ENCODE measurements around the gene ZKSCAN3. TPM values are rescaled to one million over a fixed set of nuclear protein-coding genes. Genes with fewer than 3 reads are reported as not detected.
A peak's percentile ranks its signal among the peaks of the same experiment; 100 is the strongest.
"Not testable (repeated sequence)": the region's sequence is repeated elsewhere in the genome, so short reads cannot be mapped to it uniquely, and the experiment has no call there.

The ZKSCAN3 gene
- polyA plus RNA-seq, 3 donors: 0.36 to 1.7 (median 1.6) TPM

DNA sequence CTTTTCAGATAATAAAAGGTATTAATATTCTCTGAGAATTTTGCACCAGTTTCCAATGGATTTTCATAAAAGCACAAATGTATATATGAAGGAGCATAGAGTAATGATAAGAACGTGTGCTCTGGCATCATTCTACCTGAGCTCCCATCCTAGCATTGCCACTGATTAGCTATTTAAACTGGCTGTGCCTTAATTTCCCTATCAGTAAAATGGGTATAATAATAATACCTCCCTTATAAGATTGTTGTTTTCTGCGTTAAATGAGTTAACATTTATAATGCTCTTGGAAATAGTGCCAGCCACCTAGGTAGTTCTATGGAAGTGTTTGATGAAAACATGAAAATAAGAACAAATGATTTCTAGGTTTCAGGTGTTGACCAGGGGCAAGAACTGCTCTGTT lies 11.2 kb downstream of the ZKSCAN3 start:
- peaks cover 10% of the 10 kb centered on the region for H3K4me1 Mint-ChIP-seq
- Histone ChIP-seq H3K27me3 (ENCODE audit: control insufficient read depth in 2 of 2, insufficient read depth in 2 of 2, low read length in 2 of 2) (no peaks in the 10 kb centered on the region), H4K20me1 (ENCODE audit: insufficient read depth, low read length) (no peaks in the 10 kb centered on the region), H3K9me3 (replicated peaks in 1 of 2; ENCODE audit: control insufficient read depth in 1 of 2, insufficient read depth in 1 of 2, low read length in 2 of 2) (no peaks in the 10 kb centered on the region), H3K9ac (ENCODE audit: insufficient read depth, low read length, poor library complexity, severe bottlenecking) (no peak overlapping the region), H3K36me3 (replicated peaks in 1 of 2; ENCODE audit: control insufficient read depth in 1 of 2, insufficient read depth in 2 of 2, low read length in 2 of 2) (peaks cover 17 to 36% of the 10 kb centered on the region in 2 donors), H3K4me2 (replicated peaks; ENCODE audit: extremely low read depth, low read length, poor library complexity, severe bottlenecking) (no peak overlapping the region), H3K79me2 (ENCODE audit: insufficient read depth, low read length) (peaks cover 7% of the 10 kb centered on the region), H3K4me1 (ENCODE audit: control insufficient read depth in 1 of 2, insufficient read depth in 2 of 2, low read length in 2 of 2) (peaks cover 12% of the 10 kb centered on the region in 2 donors), H3K4me3 (replicated peaks in 1 of 3; ENCODE audit: low read depth in 2 of 3, low read length in 3 of 3) (no peak overlapping the region), H3K27ac (ENCODE audit: low read depth in 1 of 2, low read length in 2 of 2) (no peak overlapping the region), H2AFZ (ENCODE audit: insufficient read depth, low read depth, low read length, poor library complexity, severe bottlenecking) (no peak overlapping the region)
- DNase-seq: no peak
- no peaks in the 10 kb centered on the region for H3K9me3 Mint-ChIP-seq
- peaks cover 33 to 46% of the 10 kb centered on the region in 2 donors for H3K36me3 Mint-ChIP-seq
- H3K4me3 Mint-ChIP-seq: no peak overlapping the region
- no CpG with 5 or more reads among the region's 2 CpGs for WGBS (ENCODE audit: insufficient coverage)
- no peak overlapping the region for H3K27ac Mint-ChIP-seq
- H3K27me3 Mint-ChIP-seq (ENCODE audit: low read depth in 3 of 3): peaks cover 0 to 1% (median 0%) of the 10 kb centered on the region in 3 donors
- intact Hi-C loops (cut with micrococcal nuclease): no loop called here
- TF ChIP-seq, protein P1, sequence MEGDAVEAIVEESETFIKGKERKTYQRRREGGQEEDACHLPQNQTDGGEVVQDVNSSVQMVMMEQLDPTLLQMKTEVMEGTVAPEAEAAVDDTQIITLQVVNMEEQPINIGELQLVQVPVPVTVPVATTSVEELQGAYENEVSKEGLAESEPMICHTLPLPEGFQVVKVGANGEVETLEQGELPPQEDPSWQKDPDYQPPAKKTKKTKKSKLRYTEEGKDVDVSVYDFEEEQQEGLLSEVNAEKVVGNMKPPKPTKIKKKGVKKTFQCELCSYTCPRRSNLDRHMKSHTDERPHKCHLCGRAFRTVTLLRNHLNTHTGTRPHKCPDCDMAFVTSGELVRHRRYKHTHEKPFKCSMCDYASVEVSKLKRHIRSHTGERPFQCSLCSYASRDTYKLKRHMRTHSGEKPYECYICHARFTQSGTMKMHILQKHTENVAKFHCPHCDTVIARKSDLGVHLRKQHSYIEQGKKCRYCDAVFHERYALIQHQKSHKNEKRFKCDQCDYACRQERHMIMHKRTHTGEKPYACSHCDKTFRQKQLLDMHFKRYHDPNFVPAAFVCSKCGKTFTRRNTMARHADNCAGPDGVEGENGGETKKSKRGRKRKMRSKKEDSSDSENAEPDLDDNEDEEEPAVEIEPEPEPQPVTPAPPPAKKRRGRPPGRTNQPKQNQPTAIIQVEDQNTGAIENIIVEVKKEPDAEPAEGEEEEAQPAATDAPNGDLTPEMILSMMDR (IDR thresholded peaks at IDR 0.05): no peak

DNA sequence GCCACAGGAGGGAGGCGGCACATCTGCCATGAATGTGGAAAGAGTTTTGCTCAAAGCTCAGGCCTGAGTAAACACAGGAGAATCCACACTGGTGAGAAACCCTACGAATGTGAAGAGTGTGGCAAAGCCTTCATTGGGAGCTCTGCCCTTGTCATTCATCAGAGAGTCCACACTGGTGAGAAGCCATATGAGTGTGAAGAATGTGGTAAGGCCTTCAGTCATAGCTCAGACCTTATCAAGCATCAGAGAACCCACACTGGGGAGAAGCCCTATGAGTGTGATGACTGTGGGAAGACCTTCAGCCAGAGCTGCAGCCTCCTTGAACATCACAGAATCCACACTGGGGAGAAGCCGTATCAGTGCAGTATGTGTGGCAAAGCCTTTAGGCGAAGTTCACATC lies 15.8 kb downstream of the ZKSCAN3 start:
- not testable (repeated sequence) for H3K27me3 Mint-ChIP-seq (ENCODE audit: low read depth in 3 of 3)
- peaks cover 35 to 40% of the 10 kb centered on the region in 2 donors for H3K36me3 Mint-ChIP-seq

More for the DNA sequence above, 15.8 kb downstream of the ZKSCAN3 start:
- H4K20me1 ChIP-seq (ENCODE audit: insufficient read depth, low read length); H2AFZ ChIP-seq (ENCODE audit: insufficient read depth, low read depth, low read length, poor library complexity, severe bottlenecking); H3K27me3 ChIP-seq (ENCODE audit: control insufficient read depth in 2 of 2, insufficient read depth in 2 of 2, low read length in 2 of 2); H3K4me3 ChIP-seq (replicated peaks in 1 of 3; ENCODE audit: low read depth in 2 of 3, low read length in 3 of 3); H3K4me3 Mint-ChIP-seq; H3K9me3 Mint-ChIP-seq; intact Hi-C loops (cut with micrococcal nuclease); H3K4me2 ChIP-seq (replicated peaks; ENCODE audit: extremely low read depth, low read length, poor library complexity, severe bottlenecking); H3K4me1 Mint-ChIP-seq; H3K27ac ChIP-seq (ENCODE audit: low read depth in 1 of 2, low read length in 2 of 2); DNase-seq; H3K9ac ChIP-seq (ENCODE audit: insufficient read depth, low read length, poor library complexity, severe bottlenecking); H3K9me3 ChIP-seq (replicated peaks in 1 of 2; ENCODE audit: control insufficient read depth in 1 of 2, insufficient read depth in 1 of 2, low read length in 2 of 2); H3K79me2 ChIP-seq (ENCODE audit: insufficient read depth, low read length): not testable (repeated sequence)
- Histone ChIP-seq H3K36me3 (replicated peaks in 1 of 2; ENCODE audit: control insufficient read depth in 1 of 2, insufficient read depth in 2 of 2, low read length in 2 of 2) (peaks cover 20 to 45% of the 10 kb centered on the region in 2 donors), H3K4me1 (ENCODE audit: control insufficient read depth in 1 of 2, insufficient read depth in 2 of 2, low read length in 2 of 2) (peaks cover 10 to 11% of the 10 kb centered on the region in 2 donors)
- 96% methylated on average over 2 of the region's 4 CpGs for WGBS (ENCODE audit: insufficient coverage)
- H3K27ac Mint-ChIP-seq: peak overlapping the region in 1 of 7 donors; percentile 46
